H9 (cell line): Measurements from ENCODE around the gene MMP17. TPM values are rescaled to one million over a fixed set of nuclear protein-coding genes. Genes with fewer than 3 reads are reported as not detected.

Source experiments
- DNase-seq: peaks from one replicate; pipeline ENCODE4 v3.0.0-alpha.2; 2017
- H2AFZ ChIP-seq: one replicate; pipeline ENCODE4 v1.6.1; 2013; ENCODE audit warnings: mild to moderate bottlenecking, low read length, control low read depth, moderate library complexity
- H2AK5ac ChIP-seq: 2 replicates; pipeline ENCODE4 v1.6.1; 2013; ENCODE audit warnings: low read length, control low read depth, mixed read lengths; ENCODE audit not compliant: insufficient read length
- H2BK120ac ChIP-seq: one replicate; pipeline ENCODE4 v1.6.1; 2013; ENCODE audit warnings: low read depth, mild to moderate bottlenecking, low read length, control low read depth, inconsistent platforms; ENCODE audit not compliant: poor library complexity, severe bottlenecking
- H2BK12ac ChIP-seq: 2 replicates; pipeline ENCODE4 v1.6.1; 2013; ENCODE audit warnings: low read length, control low read depth, mixed read lengths, low read depth; ENCODE audit not compliant: insufficient read length
- H2BK15ac ChIP-seq: 2 replicates; pipeline ENCODE4 v1.6.1; 2013; ENCODE audit warnings: low read depth, low read length, control low read depth
- H2BK20ac ChIP-seq: one replicate; pipeline ENCODE4 v1.6.1; 2013; ENCODE audit warnings: low read depth, mild to moderate bottlenecking, low read length, control low read depth, inconsistent platforms; ENCODE audit not compliant: poor library complexity, severe bottlenecking
- H2BK5ac ChIP-seq: 2 replicates; pipeline ENCODE4 v1.6.1; 2013; ENCODE audit warnings: low read length, control low read depth, mixed read lengths; ENCODE audit not compliant: insufficient read length
- H3K14ac ChIP-seq: 2 replicates; pipeline ENCODE4 v1.6.1; 2013; ENCODE audit warnings: low read length, control low read depth; ENCODE audit not compliant: insufficient read depth
- H3K18ac ChIP-seq: 2 replicates; pipeline ENCODE4 v1.6.1; 2013; ENCODE audit warnings: low read depth, mild to moderate bottlenecking, mixed read lengths, low read length, control low read depth; ENCODE audit not compliant: insufficient read length
- H3K23ac ChIP-seq: 2 replicates; pipeline ENCODE4 v1.6.1; 2013; ENCODE audit warnings: low read length, control low read depth, mixed read lengths, low read depth; ENCODE audit not compliant: insufficient read length
- H3K23me2 ChIP-seq: 2 replicates; pipeline ENCODE4 v1.6.1; 2013; ENCODE audit warnings: low read depth, mild to moderate bottlenecking, mixed read lengths, low read length, control low read depth; ENCODE audit not compliant: insufficient read length, poor library complexity, severe bottlenecking
- H3K27ac ChIP-seq: 2 replicates; pipeline ENCODE4 v1.5.1; 2013; ENCODE audit warnings: low read length, control low read depth, mixed read lengths, low read depth; ENCODE audit not compliant: insufficient read length
- H3K27me3 ChIP-seq: 2 replicates; pipeline ENCODE4 v1.6.1; 2013; ENCODE audit warnings: low read length, control low read depth, inconsistent platforms; ENCODE audit not compliant: insufficient read depth
- H3K4ac ChIP-seq: 2 replicates; pipeline ENCODE4 v1.6.1; 2013; ENCODE audit warnings: low read depth, mild to moderate bottlenecking, control low read depth, inconsistent platforms, low read length, moderate library complexity
- H3K4me1 ChIP-seq: 2 replicates; pipeline ENCODE4 v1.6.1; 2013; ENCODE audit warnings: low read length, control low read depth, inconsistent platforms; ENCODE audit not compliant: insufficient read depth
- H3K4me2 ChIP-seq: 2 replicates; pipeline ENCODE4 v1.6.1; 2013; ENCODE audit warnings: low read length, control low read depth, mixed read lengths; ENCODE audit not compliant: insufficient read length, insufficient read depth
- H3K56ac ChIP-seq: 2 replicates; pipeline ENCODE4 v1.6.1; 2013; ENCODE audit warnings: low read depth, mild to moderate bottlenecking, mixed read lengths, low read length, control low read depth; ENCODE audit not compliant: insufficient read length
- H3K79me1 ChIP-seq: 2 replicates; pipeline ENCODE4 v1.6.1; 2013; ENCODE audit warnings: low read depth, mild to moderate bottlenecking, moderate library complexity, low read length, control low read depth, inconsistent platforms; ENCODE audit not compliant: insufficient read depth, poor library complexity, severe bottlenecking
- H3K79me2 ChIP-seq: 2 replicates; pipeline ENCODE4 v1.6.1; 2013; ENCODE audit warnings: low read length, control low read depth, inconsistent platforms; ENCODE audit not compliant: insufficient read depth
- H3K9ac ChIP-seq: 2 replicates; pipeline ENCODE4 v1.6.1; 2013; ENCODE audit warnings: low read length, control low read depth, mixed read lengths; ENCODE audit not compliant: insufficient read length; ENCODE audit errors: extremely low read depth
- H3K9me3 ChIP-seq: one replicate; pipeline ENCODE4 v1.6.1; 2013; ENCODE audit warnings: low read depth, low read length, inconsistent platforms; ENCODE audit not compliant: control insufficient read depth
- H3T11ph ChIP-seq: one replicate; pipeline ENCODE4 v1.6.1; 2013; ENCODE audit warnings: mild to moderate bottlenecking, low read length, control low read depth, inconsistent platforms
- H4K20me1 ChIP-seq: one replicate; pipeline ENCODE4 v1.6.1; 2013; ENCODE audit not compliant: control insufficient read depth, insufficient read length, insufficient read depth
- H4K5ac ChIP-seq: 2 replicates; pipeline ENCODE4 v1.6.1; 2013; ENCODE audit warnings: low read depth, mild to moderate bottlenecking, mixed read lengths, low read length, control low read depth; ENCODE audit not compliant: insufficient read length
- H4K8ac ChIP-seq: replicated peaks from 2 replicates; pipeline ENCODE4 v1.6.1; 2013; ENCODE audit warnings: low read length, control low read depth, mixed read lengths, low read depth; ENCODE audit not compliant: insufficient read length
- H4K91ac ChIP-seq: 2 replicates; pipeline ENCODE4 v1.6.1; 2013; ENCODE audit warnings: low read depth, mild to moderate bottlenecking, moderate library complexity, mixed read lengths, low read length, control low read depth; ENCODE audit not compliant: insufficient read length
- H3K27ac Mint-ChIP-seq, 3 experiments: 2 replicates in 2 of 3; 3 replicates in 1 of 3; pipeline ENCODE4 v1.8.0; 2020 to 2021; ENCODE audit warnings: mixed read lengths in 3 of 3, mild to moderate bottlenecking in 1 of 3, moderate library complexity in 1 of 3
- H3K27me3 Mint-ChIP-seq: 2 replicates; pipeline ENCODE4 v1.8.0; 2021; ENCODE audit warnings: low read depth, mild to moderate bottlenecking, moderate library complexity, mixed read lengths
- H3K36me3 Mint-ChIP-seq, 3 experiments: 2 replicates in 2 of 3; 3 replicates in 1 of 3; pipeline ENCODE4 v1.8.0; 2020 to 2021; ENCODE audit warnings: low read depth in 3 of 3, mixed read lengths in 3 of 3; ENCODE audit not compliant: insufficient read depth in 1 of 3
- H3K4me1 Mint-ChIP-seq, 2 experiments: 2 replicates each; pipeline ENCODE4 v1.8.0; 2020; ENCODE audit warnings: mixed read lengths in 2 of 2
- H3K4me3 Mint-ChIP-seq, 2 experiments: 2 replicates in 1 of 2; 3 replicates in 1 of 2; pipeline ENCODE4 v1.8.0; 2020 to 2021; ENCODE audit warnings: mild to moderate bottlenecking in 2 of 2, mixed read lengths in 2 of 2, moderate library complexity in 1 of 2
- H3K9me3 Mint-ChIP-seq, 2 experiments: 2 replicates in 1 of 2; 3 replicates in 1 of 2; pipeline ENCODE4 v1.8.0; 2020; ENCODE audit warnings: mild to moderate bottlenecking in 2 of 2, mixed read lengths in 2 of 2, moderate library complexity in 1 of 2
- CTCF ChIP-seq: fragments of 200-600 bp; sonication (generic); conservative IDR thresholded peaks from 3 replicates; pipeline ENCODE4 v1.8.0; 2021; ENCODE audit warnings: antibody characterized with exemption, mild to moderate bottlenecking
- WGBS: extraction: QIAGEN DNeasy Blood & Tissue Kit; methylation state at CpG from one replicate; pipeline ENCODE4 v1.1.7; 2013; ENCODE audit warnings: missing lambda C conversion rate, low lambda C conversion rate, mixed read lengths; ENCODE audit not compliant: insufficient read length; ENCODE audit errors: extremely low coverage; 5-methylcytosine and 5-hydroxymethylcytosine counted together
- total RNA-seq: library from RNA; stranded (reverse); gene quantifications from 2 replicates; pipeline ENCODE4 v1.2.1, GENCODE V29; 2021

MMP17 gene
- total RNA-seq, 1 experiment from 2014 or later, result 14.8 TPM

- WGBS, result no CpG with 5 or more reads among the region's 5 CpGs
- H4K20me1 ChIP-seq, result no peaks in the 10 kb centered on the region
- no peak for TF ChIP-seq CTCF
Observed at GRCh38 chr12:131805421-131805820, 22.8 kb upstream of the MMP17 start.

More at GRCh38 chr12:131805421-131805820, 22.8 kb upstream of the MMP17 start:
- H3K56ac ChIP-seq, result no peak overlapping the region
- H2BK12ac ChIP-seq, result no peak overlapping the region
- no peak overlapping the region for H4K8ac ChIP-seq
- peaks cover 0 to 3% of the 10 kb centered on the region in 2 experiments; a peak in 1 of 5 replicates for H3K9me3 Mint-ChIP-seq
- H3K79me1 ChIP-seq, result no peaks in the 10 kb centered on the region
- no peak overlapping the region for H2BK15ac ChIP-seq
- no peak overlapping the region for H3K14ac ChIP-seq
- no peaks in the 10 kb centered on the region for H3K4me1 ChIP-seq
- H3T11ph ChIP-seq, result no peak overlapping the region
- no peak overlapping the region for H4K5ac ChIP-seq
- H3K36me3 Mint-ChIP-seq, result peaks cover 13 to 15% (median 15%) of the 10 kb centered on the region in 3 experiments
- H3K27me3 ChIP-seq, result no peaks in the 10 kb centered on the region
- H2BK20ac ChIP-seq, result no peak overlapping the region
- no peak overlapping the region for H2BK5ac ChIP-seq
- no peak overlapping the region for H3K4me2 ChIP-seq
- DNase-seq, result no peak
- no peaks in the 10 kb centered on the region for H3K27me3 Mint-ChIP-seq
- H3K9ac ChIP-seq, result no peak overlapping the region
- H3K4me1 Mint-ChIP-seq, result peaks cover 0 to 3% of the 10 kb centered on the region in 2 experiments; a peak in 2 of 4 replicates
- H3K23me2 ChIP-seq, result no peaks in the 10 kb centered on the region
- H2AK5ac ChIP-seq, result no peak overlapping the region
- H3K4ac ChIP-seq, result no peak overlapping the region
- no peak overlapping the region for H3K27ac ChIP-seq
- no peak overlapping the region for H2BK120ac ChIP-seq
- H2AFZ ChIP-seq, result no peak overlapping the region
- H3K79me2 ChIP-seq, result no peaks in the 10 kb centered on the region
- no peak overlapping the region for H3K23ac ChIP-seq
- no peak overlapping the region for H3K18ac ChIP-seq
- no peak overlapping the region for H3K27ac Mint-ChIP-seq
- H4K91ac ChIP-seq, result no peak overlapping the region
- no peak overlapping the region for H3K4me3 Mint-ChIP-seq
- no peaks in the 10 kb centered on the region for H3K9me3 ChIP-seq
